ENCODE results near the gene B3GALT4.
A peak's percentile ranks its signal among the peaks of the same experiment; 100 is the strongest.

B3GALT4 gene

GRCh38 chr6:33315793-33316602 lies 39.1 kb downstream of the B3GALT4 start:
- no peak for DNase-seq

- DNase-seq: peak; percentile 47
Observed at GRCh38 chr6:33316603-33317418, 39.9 kb downstream of the B3GALT4 start.

GRCh38 chr6:33317419-33317668 lies 40.4 kb downstream of the B3GALT4 start:
- DNase-seq: no peak

DNA sequence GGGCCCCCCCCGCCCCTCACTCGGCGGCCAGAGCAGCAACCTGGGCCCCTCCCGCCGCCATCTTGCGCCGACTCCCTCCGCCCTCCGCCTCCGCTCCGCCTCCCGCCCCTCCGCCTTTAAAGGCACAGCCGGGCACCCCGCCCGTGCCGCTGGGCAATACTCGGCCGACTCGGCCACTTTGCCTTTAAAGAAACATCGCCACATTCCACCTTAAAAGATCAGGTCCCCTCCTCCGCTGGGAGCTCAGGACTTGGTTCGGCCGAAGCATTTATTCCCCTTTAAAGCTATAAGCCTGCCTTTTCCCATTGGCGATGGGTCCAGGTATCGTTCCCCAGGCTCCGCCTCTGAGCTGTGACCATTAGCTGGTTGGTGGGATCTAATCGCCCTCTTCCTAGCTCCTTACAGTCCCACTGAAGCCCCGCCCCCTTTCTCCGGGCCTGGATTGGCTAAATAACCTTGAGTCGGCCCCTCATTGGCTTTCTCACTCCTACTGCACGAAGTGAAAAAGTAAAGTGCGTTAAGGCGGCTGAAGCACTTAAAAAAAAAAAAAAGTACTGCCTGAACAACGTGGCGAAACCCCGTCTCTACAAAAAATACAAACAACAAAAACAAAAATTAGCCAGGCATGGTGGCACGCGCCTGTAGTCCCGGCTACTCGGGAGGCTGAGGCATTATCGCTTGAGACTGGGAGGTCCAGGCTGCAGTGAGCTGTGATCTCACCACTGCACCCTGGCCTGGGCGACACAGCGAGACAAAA lies 40.9 kb downstream of the B3GALT4 start, which contains the start of gene ZBTB22:
Gene ZBTB22 (minus strand): TSS at position 76 of the 757 bp plus-strand sequence. CDS start 828 bp downstream, outside the sequence.
- DNase-seq: peak; percentile 99

GRCh38 chr6:33318426-33319073 lies 41.6 kb downstream of the B3GALT4 start:
- no peak for DNase-seq

GRCh38 chr6:33319939-33320314 lies 43.0 kb downstream of the B3GALT4 start:
- DNase-seq: no peak

DNA sequence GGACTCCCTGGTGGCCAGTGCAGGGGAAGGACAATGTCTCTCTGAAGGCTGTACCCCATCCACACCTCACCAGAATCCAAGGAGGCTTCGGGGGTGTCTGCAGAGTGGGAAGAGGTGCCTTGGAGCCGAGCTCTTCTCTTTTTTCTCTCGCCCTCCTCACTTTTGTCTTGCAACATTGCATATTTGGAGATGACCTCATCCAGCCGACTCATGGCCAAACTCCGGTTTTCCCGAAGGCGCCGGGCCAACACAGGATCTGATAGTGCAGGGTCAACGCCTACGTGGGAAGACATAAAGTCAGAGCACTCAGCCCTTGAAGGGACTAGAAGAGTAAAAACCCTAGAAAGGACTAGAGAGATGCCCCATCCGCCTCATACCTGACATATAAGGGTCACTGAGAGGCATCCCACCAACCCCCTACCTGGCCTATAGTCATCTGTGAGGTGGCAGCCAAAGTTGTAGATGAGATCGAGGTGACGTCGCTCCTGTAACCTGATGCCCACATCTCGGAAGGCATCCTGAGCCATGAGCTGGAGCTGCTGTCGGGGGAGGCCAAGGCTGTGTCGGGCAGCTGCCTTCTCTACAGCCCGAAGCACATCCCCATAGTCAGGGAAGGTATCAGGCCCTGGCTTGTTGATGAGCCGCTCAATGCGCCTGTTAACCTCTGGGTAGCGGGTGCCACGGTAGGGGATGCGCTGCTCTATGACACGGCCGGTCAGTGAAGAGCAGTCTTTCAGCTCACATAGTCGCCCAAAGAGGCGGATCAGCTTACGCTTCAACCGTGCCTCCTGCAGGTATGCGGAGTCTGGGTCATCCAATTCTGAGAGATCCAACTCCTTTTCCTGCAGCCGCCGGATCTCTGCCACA lies 43.6 kb downstream of the B3GALT4 start:
- no peak for DNase-seq

DNA sequence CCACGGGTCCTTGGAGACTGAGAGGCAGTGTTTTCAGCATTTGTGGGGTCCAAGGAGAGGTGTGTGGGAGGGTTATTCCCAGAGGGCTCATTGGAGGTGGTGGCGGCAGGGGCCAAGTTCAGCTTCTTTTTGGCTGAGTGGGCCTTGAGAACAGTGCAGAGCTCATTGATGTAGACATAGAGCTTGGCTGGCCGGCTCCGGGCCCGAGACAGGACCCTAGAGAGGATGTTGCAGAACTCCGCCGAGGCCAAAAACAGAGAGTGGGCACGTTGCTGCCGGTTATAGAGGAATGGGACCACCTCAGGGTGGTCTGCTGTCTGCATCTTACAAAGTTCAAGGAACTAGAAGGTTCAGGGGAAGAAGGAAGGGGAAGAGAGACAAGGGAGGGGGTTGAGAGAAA lies 44.3 kb downstream of the B3GALT4 start:
- no peak for DNase-seq

- no peak for DNase-seq
Observed at GRCh38 chr6:33323623-33323948, 46.7 kb downstream of the B3GALT4 start.

- DNase-seq: no peak
Observed at GRCh38 chr6:33324125-33324524, 47.2 kb downstream of the B3GALT4 start.
